Panc1 (cell line): ENCODE measurements around the gene ZSCAN20. TPM values are rescaled to one million over a fixed set of nuclear protein-coding genes. Genes with fewer than 3 reads are reported as not detected.

Experiments used
- ATAC-seq: fragments of 200-7000 bp; cut with Tn5 transposase; 2 replicates; pipeline ENCODE4 v1.9.1; 2020; ENCODE audit warnings: mild to moderate bottlenecking, moderate library complexity
- BruUV-seq: library from RNA; stranded (reverse); fragments of 400-500 nt; replicated peaks from 2 replicates; lab custom pipeline; 2021; lab: Mats Ljungman, UMichigan
- CTCF ChIA-PET: fragments of 300-600 bp; sonication (Branson Sonifier 250); formaldehyde crosslinking; loops from one replicate; lab custom pipeline; 2022; ENCODE audit warnings: antibody characterized with exemption; lab: Charles Lee
- POLR2A ChIA-PET: fragments of 300-600 bp; sonication (Branson Sonifier 250); formaldehyde crosslinking; loops from one replicate; lab custom pipeline; 2022; ENCODE audit warnings: antibody characterized with exemption; lab: Charles Lee
- DNase-seq: peaks from one replicate; pipeline ENCODE4 v3.0.0-alpha.2; 2010; ENCODE audit warnings: low read depth, low spot score
- H3K27ac ChIP-seq: 2 replicates; pipeline ENCODE4 v1.5.1; 2011; ENCODE audit warnings: mild to moderate bottlenecking, low read length, inconsistent platforms
- H3K27me3 ChIP-seq: fragments of 200-500 bp; sonication (Bioruptor generic); 2 replicates; pipeline ENCODE4 v1.6.0; 2014; ENCODE audit warnings: low read length, inconsistent platforms; ENCODE audit not compliant: control insufficient read depth, insufficient read depth
- H3K36me3 ChIP-seq: fragments of 200-500 bp; sonication (Bioruptor generic); 2 replicates; pipeline ENCODE4 v1.5.1; 2014; ENCODE audit warnings: inconsistent platforms, mild to moderate bottlenecking, low read length, moderate library complexity; ENCODE audit not compliant: control insufficient read depth, insufficient read depth
- H3K4me1 ChIP-seq: 2 replicates; pipeline ENCODE4 v1.5.1; 2011; ENCODE audit warnings: inconsistent platforms, mild to moderate bottlenecking, low read length, moderate library complexity; ENCODE audit not compliant: control insufficient read depth, insufficient read depth
- H3K4me3 ChIP-seq, 2 experiments: 2 replicates each; pipeline ENCODE4 v1.5.1; 2011 to 2012; ENCODE audit warnings: low read depth in 2 of 2, low read length in 2 of 2, mild to moderate bottlenecking in 2 of 2, inconsistent platforms in 1 of 2, moderate library complexity in 1 of 2
- H3K9me3 ChIP-seq: fragments of 200-500 bp; sonication (Bioruptor generic); 2 replicates; pipeline ENCODE4 v1.5.1; 2014; ENCODE audit warnings: low read depth, mild to moderate bottlenecking, inconsistent platforms, low read length, moderate library complexity; ENCODE audit not compliant: control insufficient read depth, insufficient read depth
- CTCF ChIP-seq: fragments of 450-650 bp; IDR thresholded peaks from 2 replicates; pipeline ENCODE4 v1.5.1; 2017; ENCODE audit warnings: mild to moderate bottlenecking
- POLR2AphosphoS5 ChIP-seq: IDR thresholded peaks from 2 replicates; pipeline ENCODE4 v1.6.1; 2012; ENCODE audit warnings: mild to moderate bottlenecking, low read depth, low read length, moderate library complexity
- REST ChIP-seq, 2 experiments: IDR thresholded peaks; 2 replicates each; pipeline ENCODE4 v1.6.1; 2011 to 2012; ENCODE audit warnings: low read depth in 2 of 2, control low read depth in 1 of 2, low read length in 1 of 2, mild to moderate bottlenecking in 1 of 2, moderate library complexity in 1 of 2; ENCODE audit not compliant: insufficient read depth in 1 of 2
- SIN3A ChIP-seq: IDR thresholded peaks from 2 replicates; pipeline ENCODE4 v1.6.1; 2012; ENCODE audit warnings: low read depth, mild to moderate bottlenecking, low read length, moderate library complexity, borderline replicate concordance; ENCODE audit not compliant: insufficient read depth
- TCF7L2 ChIP-seq: IDR thresholded peaks from 2 replicates; pipeline ENCODE4 v1.6.1; 2011; ENCODE audit warnings: mild to moderate bottlenecking, low read depth, low read length, inconsistent platforms
- in situ Hi-C: cut with HindIII; loops from 2 replicates; pipeline ENCODE4 v1.10.0; 2016; ENCODE audit warnings: low sequenced_read_pairs, low pct_unique_long_range_greater_than_20kb
- intact Hi-C: fragments of 100-400 bp; cut with micrococcal nuclease; formaldehyde crosslinking; loops from one replicate; pipeline ENCODE4 v1.10.0; 2022; ENCODE audit not compliant: unreplicated experiment
- total RNA-seq: library from RNA; stranded (reverse); gene quantifications from one replicate; pipeline ENCODE4 v1.2.1, GENCODE V29; 2021; ENCODE audit not compliant: unreplicated experiment

The ZSCAN20 gene
- total RNA-seq, 1 experiment from 2014 or later: 6.9 TPM

GRCh38 chr1:33446590-33446989, 25.9 kb upstream of the ZSCAN20 start:
- Histone ChIP-seq H3K4me1 (no peaks in the 10 kb centered on the region), H3K9me3 (no peaks in the 10 kb centered on the region), H3K27ac (no peak overlapping the region), H3K4me3 (no peak overlapping the region), H3K27me3 (0 out of 2 replicates have a peak, but pooled peaks cover 3% of the 10 kb centered on the region), H3K36me3 (no peaks in the 10 kb centered on the region)
- ChIA-PET CTCF (no interaction called here), POLR2A (no interaction called here)
- intact Hi-C loops: loop anchor here (5.0 kb wide), 1 partner anchor 229 kb away; no protein-coding TSS in a partner anchor
- TF ChIP-seq POLR2AphosphoS5 (no peak), SIN3A (no peak), CTCF (no peak), REST (IDR thresholded peaks at IDR 0.05; ENCODE audit: insufficient read depth in 1 of 2, low read depth in 2 of 2, low read length in 1 of 2) (no peak), TCF7L2 (no peak)
- no TSS peak for BruUV-seq
- ATAC-seq: no peak
- in situ Hi-C loops: no loop called here
- DNase-seq: no peak

GRCh38 chr1:33454646-33455282, 17.7 kb upstream of the ZSCAN20 start:
- TF ChIP-seq TCF7L2 (no peak), CTCF (no peak), POLR2AphosphoS5 (no peak), SIN3A (no peak)
- no peaks in the 10 kb centered on the region for H3K36me3 ChIP-seq
- H3K4me3 ChIP-seq: no peak overlapping the region
- H3K27ac ChIP-seq: no peak overlapping the region
- POLR2A ChIA-PET: interaction anchor here (0.7 kb wide), 1 partner anchor 16 kb away, joined by 12 read pairs; no protein-coding TSS in a partner anchor
- DNase-seq: no peak
- 0 out of 2 replicates have a peak, but pooled peaks cover 3% of the 10 kb centered on the region for H3K27me3 ChIP-seq
- no peaks in the 10 kb centered on the region for H3K9me3 ChIP-seq
- BruUV-seq: no TSS peak
- in situ Hi-C loops (no loop called here), intact Hi-C loops (loop anchor here (5.0 kb wide), 1 partner anchor 157 kb away; no protein-coding TSS in a partner anchor)
- no peaks in the 10 kb centered on the region for H3K4me1 ChIP-seq
- no peak for ATAC-seq
- CTCF ChIA-PET: interaction anchor here (0.7 to 1.4 kb wide), 2 partner anchors 31 to 156 kb away, joined by 4 to 8 read pairs; no protein-coding TSS in a partner anchor
